ENCODE data around the gene PLCL1.

PLCL1 gene

GRCh38 chr2:198161151-198161550, 356.8 kb downstream of the PLCL1 start:
- no peak overlapping the region for H3K27ac ChIP-seq
- TF ChIP-seq ZFX (IDR thresholded peaks at IDR 0.05; ENCODE audit: borderline replicate concordance) = no peak
- TF ChIP-seq, protein P1, sequence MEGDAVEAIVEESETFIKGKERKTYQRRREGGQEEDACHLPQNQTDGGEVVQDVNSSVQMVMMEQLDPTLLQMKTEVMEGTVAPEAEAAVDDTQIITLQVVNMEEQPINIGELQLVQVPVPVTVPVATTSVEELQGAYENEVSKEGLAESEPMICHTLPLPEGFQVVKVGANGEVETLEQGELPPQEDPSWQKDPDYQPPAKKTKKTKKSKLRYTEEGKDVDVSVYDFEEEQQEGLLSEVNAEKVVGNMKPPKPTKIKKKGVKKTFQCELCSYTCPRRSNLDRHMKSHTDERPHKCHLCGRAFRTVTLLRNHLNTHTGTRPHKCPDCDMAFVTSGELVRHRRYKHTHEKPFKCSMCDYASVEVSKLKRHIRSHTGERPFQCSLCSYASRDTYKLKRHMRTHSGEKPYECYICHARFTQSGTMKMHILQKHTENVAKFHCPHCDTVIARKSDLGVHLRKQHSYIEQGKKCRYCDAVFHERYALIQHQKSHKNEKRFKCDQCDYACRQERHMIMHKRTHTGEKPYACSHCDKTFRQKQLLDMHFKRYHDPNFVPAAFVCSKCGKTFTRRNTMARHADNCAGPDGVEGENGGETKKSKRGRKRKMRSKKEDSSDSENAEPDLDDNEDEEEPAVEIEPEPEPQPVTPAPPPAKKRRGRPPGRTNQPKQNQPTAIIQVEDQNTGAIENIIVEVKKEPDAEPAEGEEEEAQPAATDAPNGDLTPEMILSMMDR (IDR thresholded peaks at IDR 0.05) = no peak

DNA sequence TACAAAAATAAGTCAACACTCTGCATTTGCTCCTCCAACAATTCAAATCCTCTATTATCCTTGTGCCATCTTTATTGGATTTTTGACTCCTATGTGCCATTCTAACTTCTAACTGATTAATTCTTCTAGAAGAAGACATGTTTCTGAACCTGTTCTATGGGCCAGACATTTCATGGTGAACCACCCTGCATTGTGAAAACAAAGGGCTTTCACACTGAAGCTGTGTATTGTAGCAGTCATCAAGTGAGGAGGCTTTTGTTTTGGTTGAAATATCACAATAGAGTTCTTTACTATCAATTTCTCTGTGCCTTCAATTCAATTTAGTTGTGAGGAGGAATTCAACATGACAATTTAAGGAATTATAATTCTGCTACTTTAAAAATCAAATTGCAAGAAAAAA, 357.9 kb downstream of the PLCL1 start:
- H3K27ac ChIP-seq = no peak overlapping the region
- TF ChIP-seq ZFX (IDR thresholded peaks at IDR 0.05; ENCODE audit: borderline replicate concordance) = no peak
- TF ChIP-seq, protein P1 (IDR thresholded peaks at IDR 0.05) = no peak

DNA sequence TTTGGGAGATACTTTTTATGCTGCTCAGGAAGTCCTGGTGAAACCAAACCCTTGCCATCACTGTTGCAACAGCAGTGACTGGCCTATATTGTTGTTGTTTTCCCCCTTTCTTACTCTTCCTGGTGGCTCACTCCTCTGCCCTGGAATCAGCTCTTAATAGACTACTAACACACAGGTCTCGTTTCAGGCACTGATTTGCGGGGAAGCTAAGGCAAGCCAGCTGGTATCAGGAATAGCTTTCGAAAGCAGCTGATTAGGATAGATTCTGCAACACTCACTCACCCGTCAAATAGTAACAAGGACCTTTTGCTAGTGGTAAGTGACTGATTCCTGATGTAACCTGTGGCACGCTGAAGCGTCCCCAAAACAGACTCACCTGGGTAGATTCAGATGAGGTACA, 360.4 kb downstream of the PLCL1 start:
- H3K27ac ChIP-seq = no peak overlapping the region
- TF ChIP-seq, protein P1 (IDR thresholded peaks at IDR 0.05) = no peak
- TF ChIP-seq ZFX (IDR thresholded peaks at IDR 0.05; ENCODE audit: borderline replicate concordance) = no peak

GRCh38 chr2:198165289-198165688, 360.9 kb downstream of the PLCL1 start:
- TF ChIP-seq ZFX (IDR thresholded peaks at IDR 0.05; ENCODE audit: borderline replicate concordance) = no peak
- TF ChIP-seq, protein P1 (IDR thresholded peaks at IDR 0.05) = no peak
- no peak overlapping the region for H3K27ac ChIP-seq

DNA sequence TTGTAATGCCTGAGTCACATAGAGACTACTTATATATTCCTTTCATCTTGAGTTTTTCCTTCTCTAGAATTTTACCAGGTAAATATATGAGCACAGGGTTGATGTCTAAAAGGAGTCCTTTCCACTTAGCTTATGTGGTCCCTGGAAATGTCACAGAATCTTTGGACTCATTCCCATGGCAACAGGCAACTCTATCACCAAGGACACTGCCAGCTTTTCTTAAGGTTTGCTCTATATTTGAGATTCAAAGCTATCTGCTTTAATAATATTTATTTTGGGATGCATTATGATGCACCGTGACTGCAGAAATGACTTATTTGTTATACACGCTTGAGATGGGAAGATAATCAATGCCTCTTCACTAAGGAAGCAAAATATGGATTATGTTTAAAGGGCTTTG, 363.0 kb downstream of the PLCL1 start:
- TF ChIP-seq, protein P1 (IDR thresholded peaks at IDR 0.05) = no peak
- H3K27ac ChIP-seq = no peak overlapping the region

DNA sequence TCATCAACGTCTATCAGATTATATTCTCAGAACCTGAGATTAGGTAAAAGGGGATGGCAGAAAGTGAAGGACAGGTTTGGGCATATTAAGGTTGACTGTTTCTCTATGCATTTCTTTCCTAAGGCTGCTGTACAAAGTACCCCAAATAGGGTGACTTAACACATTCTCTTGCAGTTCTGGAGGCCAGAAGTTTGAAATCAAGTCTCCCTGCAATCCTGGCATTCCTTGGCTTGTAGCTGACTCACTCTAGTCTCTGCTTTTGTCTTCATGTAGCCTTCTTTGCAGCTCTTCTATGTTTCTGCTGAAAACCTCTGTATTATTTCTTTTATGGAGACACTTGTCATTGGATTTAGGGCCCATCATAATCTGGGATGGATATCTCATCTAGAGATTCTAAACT, 364.3 kb downstream of the PLCL1 start:
- no peak overlapping the region for H3K27ac ChIP-seq
- TF ChIP-seq, protein P1 (IDR thresholded peaks at IDR 0.05) = no peak
- no peak for TF ChIP-seq ZFX (IDR thresholded peaks at IDR 0.05; ENCODE audit: borderline replicate concordance)

- H3K27ac ChIP-seq = no peak overlapping the region
- TF ChIP-seq, protein P1 (IDR thresholded peaks at IDR 0.05) = no peak
- no peak for TF ChIP-seq ZFX (IDR thresholded peaks at IDR 0.05; ENCODE audit: borderline replicate concordance)
Measured at GRCh38 chr2:198173242-198173641, 368.8 kb downstream of the PLCL1 start.

Measured in 22Rv1 (cell line).